ENCODE results near the gene LEO1.
A peak's percentile ranks its signal among the peaks of the same experiment; 100 is the strongest.

Gene LEO1

GRCh38 chr15:51971375-51972133 lies at the start of gene LEO1:
Gene LEO1 (minus strand): TSS chr15:51971778. CDS start chr15:51971745, 33 bp downstream.
- no peak for FAIRE-seq

- FAIRE-seq: no peak
Observed at GRCh38 chr15:52021128-52021671, 49.6 kb upstream of the LEO1 start.

- FAIRE-seq: no peak
Observed at GRCh38 chr15:52020221-52021085, 48.9 kb upstream of the LEO1 start.

- no peak for FAIRE-seq
Observed at GRCh38 chr15:52019394-52020220, 48.0 kb upstream of the LEO1 start.

- FAIRE-seq: no peak
Observed at GRCh38 chr15:52018693-52019393, 47.3 kb upstream of the LEO1 start, which contains the start of gene MAPK6. Gene MAPK6 (plus strand): TSS chr15:52019219. CDS start chr15:52046461, 27,242 bp downstream.

GRCh38 chr15:52018244-52018643 lies 46.7 kb upstream of the LEO1 start:
- FAIRE-seq: no peak

- no peak for FAIRE-seq
Observed at GRCh38 chr15:52016316-52016715, 44.7 kb upstream of the LEO1 start.

GRCh38 chr15:52014616-52015015 lies 43.0 kb upstream of the LEO1 start:
- no peak for FAIRE-seq

GRCh38 chr15:52013151-52013791 lies 41.7 kb upstream of the LEO1 start:
- no peak for FAIRE-seq

- FAIRE-seq: no peak
Observed at GRCh38 chr15:52012210-52012609, 40.6 kb upstream of the LEO1 start.

- FAIRE-seq: no peak
Observed at GRCh38 chr15:52011711-52012144, 40.1 kb upstream of the LEO1 start.

- no peak for FAIRE-seq
Observed at GRCh38 chr15:52010633-52011595, 39.3 kb upstream of the LEO1 start.

GRCh38 chr15:52008698-52009434 lies 37.3 kb upstream of the LEO1 start:
- FAIRE-seq: peak; percentile 29

- no peak for FAIRE-seq
Observed at GRCh38 chr15:52008359-52008697, 36.8 kb upstream of the LEO1 start.

- no peak for FAIRE-seq
Observed at GRCh38 chr15:52006702-52007340, 35.2 kb upstream of the LEO1 start.

- no peak for FAIRE-seq
Observed at GRCh38 chr15:52005748-52006701, 34.4 kb upstream of the LEO1 start.

GRCh38 chr15:52004806-52005205 lies 33.2 kb upstream of the LEO1 start:
- no peak for FAIRE-seq

- FAIRE-seq: no peak
Observed at GRCh38 chr15:52003710-52004109, 32.1 kb upstream of the LEO1 start.
